Ishikawa (cell line): ENCODE results near the gene GRIN2A.

Experiments
- CEBPB ChIP-seq: IDR thresholded peaks from 2 replicates; pipeline ENCODE4 v1.6.1; 2012
- CREB1 ChIP-seq: IDR thresholded peaks from 2 replicates; pipeline ENCODE4 v1.6.1; 2012; ENCODE audit warnings: low read depth
- EGR1 ChIP-seq: IDR thresholded peaks from 2 replicates; pipeline ENCODE4 v1.6.1; 2012
- EP300 ChIP-seq: IDR thresholded peaks from 2 replicates; pipeline ENCODE4 v1.6.1; 2012; ENCODE audit warnings: borderline replicate concordance
- MAX ChIP-seq: IDR thresholded peaks from 2 replicates; pipeline ENCODE4 v1.6.1; 2012
- NFIC ChIP-seq: IDR thresholded peaks from 2 replicates; pipeline ENCODE4 v1.6.1; 2012
- RAD21 ChIP-seq: IDR thresholded peaks from 2 replicates; pipeline ENCODE4 v1.6.1; 2012; ENCODE audit warnings: low read depth
- REST ChIP-seq: IDR thresholded peaks from 2 replicates; pipeline ENCODE4 v1.6.1; 2012; ENCODE audit warnings: low read depth, mild to moderate bottlenecking
- TAF1 ChIP-seq: IDR thresholded peaks from 2 replicates; pipeline ENCODE4 v1.6.1; 2012; ENCODE audit warnings: low read depth, mild to moderate bottlenecking
- TCF12 ChIP-seq: IDR thresholded peaks from 2 replicates; pipeline ENCODE4 v1.6.1; 2012; ENCODE audit warnings: low read depth
- TEAD4 ChIP-seq: IDR thresholded peaks from 2 replicates; pipeline ENCODE4 v1.6.1; 2012
- YY1 ChIP-seq: IDR thresholded peaks from 2 replicates; pipeline ENCODE4 v1.6.1; 2012; ENCODE audit warnings: low read depth

- TF ChIP-seq YY1 (no peak), MAX (no peak), REST (no peak), EP300 (no peak), NFIC (no peak), CREB1 (no peak), TAF1 (no peak), TEAD4 (no peak), RAD21 (no peak), CEBPB (no peak), TCF12 (no peak), EGR1 (no peak)
Measured at GRCh38 chr16:9821331-9821730, 360.9 kb downstream of the GRIN2A start.
